H1 (cell line): ENCODE results near the gene CASTOR1. TPM values are rescaled to one million over a fixed set of nuclear protein-coding genes. Genes with fewer than 3 reads are reported as not detected.

Experiments used
- CTCF ChIA-PET: fragments of 300-600 bp; sonication (Branson Sonifier 250); formaldehyde crosslinking; loops from one replicate; lab custom pipeline; 2021; ENCODE audit not compliant: partially characterized antibody; lab: Charles Lee
- POLR2A ChIA-PET: fragments of 300-600 bp; sonication (Branson Sonifier 250); formaldehyde crosslinking; loops from one replicate; lab custom pipeline; 2021; ENCODE audit warnings: inconsistent platforms; ENCODE audit not compliant: partially characterized antibody; lab: Charles Lee
- DNase-seq, 2 experiments: peaks; one replicate each; pipeline versions ENCODE4 v3.0.0 to v3.0.0-alpha.2; 2010 to 2022; ENCODE audit warnings: low spot score in 2 of 2, low read depth in 1 of 2, mixed read lengths in 1 of 2
- FAIRE-seq: peaks from 2 replicates; lab custom pipeline; 2011; peaks lifted over from hg19 to GRCh38; lab: Jason Lieb, UNC
- H2AFZ ChIP-seq: 2 replicates; pipeline ENCODE4 v1.8.1; 2012; ENCODE audit warnings: low read length, inconsistent platforms
- H2AK5ac ChIP-seq: 2 replicates; pipeline ENCODE4 v1.6.1; 2013; ENCODE audit warnings: low read depth, low read length
- H2BK120ac ChIP-seq: replicated peaks from 2 replicates; pipeline ENCODE3; 2013; ENCODE audit warnings: low read depth, low read length, inconsistent platforms
- H2BK12ac ChIP-seq: 2 replicates; pipeline ENCODE4 v1.6.1; 2013; ENCODE audit warnings: low read depth, low read length
- H2BK15ac ChIP-seq: 2 replicates; pipeline ENCODE4 v1.6.1; 2013; ENCODE audit warnings: low read length
- H2BK20ac ChIP-seq: 2 replicates; pipeline ENCODE4 v1.6.1; 2013; ENCODE audit warnings: low read length
- H2BK5ac ChIP-seq: 2 replicates; pipeline ENCODE4 v1.6.1; 2013; ENCODE audit warnings: low read depth, low read length
- H3K14ac ChIP-seq: 2 replicates; pipeline ENCODE4 v1.6.1; 2013; ENCODE audit warnings: inconsistent platforms; ENCODE audit not compliant: insufficient read length
- H3K18ac ChIP-seq: 2 replicates; pipeline ENCODE4 v1.6.1; 2013; ENCODE audit warnings: low read length; ENCODE audit errors: extremely low read depth
- H3K23ac ChIP-seq: 2 replicates; pipeline ENCODE4 v1.6.1; 2013; ENCODE audit warnings: inconsistent platforms; ENCODE audit not compliant: insufficient read length
- H3K23me2 ChIP-seq: 2 replicates; pipeline ENCODE4 v1.6.1; 2013; ENCODE audit warnings: low read depth, low read length
- H3K27ac ChIP-seq: 2 replicates; pipeline ENCODE4 v1.6.1; 2011; ENCODE audit warnings: low read depth, low read length, inconsistent platforms
- H3K27me3 ChIP-seq, 4 experiments: replicated peaks in 1 of 4; 1 replicate in 1 of 4; 2 replicates in 3 of 4; pipeline versions ENCODE4 v1.6.1 to v1.8.1; 2011 to 2013; ENCODE audit warnings: low read length in 3 of 4, mild to moderate bottlenecking in 3 of 4, inconsistent platforms in 2 of 4, mixed read lengths in 2 of 4, moderate library complexity in 1 of 4; ENCODE audit not compliant: control insufficient read depth in 3 of 4, insufficient read depth in 3 of 4; ENCODE audit errors: extremely low read depth in 1 of 4
- H3K36me3 ChIP-seq, 4 experiments: 2 replicates each; pipeline versions ENCODE4 v1.6.1 to v1.8.1; 2011 to 2013; ENCODE audit warnings: mild to moderate bottlenecking in 4 of 4, low read length in 3 of 4, moderate library complexity in 2 of 4, control low read depth in 1 of 4, inconsistent platforms in 1 of 4; ENCODE audit not compliant: insufficient read depth in 4 of 4, control insufficient read depth in 2 of 4
- H3K4ac ChIP-seq: replicated peaks from 2 replicates; pipeline ENCODE3; 2013; ENCODE audit warnings: low read length, low read depth, mixed read lengths, inconsistent platforms; ENCODE audit not compliant: insufficient read length
- H3K4me1 ChIP-seq, 4 experiments: replicated peaks in 1 of 4; 1 replicate in 1 of 4; 2 replicates in 3 of 4; pipeline versions ENCODE4 v1.6.1 to v1.8.1; 2011 to 2013; ENCODE audit warnings: low read length in 3 of 4, inconsistent platforms in 2 of 4, mixed read lengths in 1 of 4; ENCODE audit not compliant: insufficient read depth in 4 of 4, control insufficient read depth in 3 of 4
- H3K4me2 ChIP-seq, 2 experiments: 2 replicates each; pipeline versions ENCODE4 v1.6.1 to v1.8.1; 2011 to 2013; ENCODE audit warnings: low read depth in 2 of 2, low read length in 2 of 2, control low read depth in 1 of 2, inconsistent platforms in 1 of 2, mild to moderate bottlenecking in 1 of 2; ENCODE audit not compliant: insufficient read depth in 1 of 2
- H3K4me3 ChIP-seq, 4 experiments: fragments of 200-600, 300-600 bp in 1 of 4; sonication (generic), shearing (Covaris generic), sonication (Bioruptor Twin) in 1 of 4; 2 replicates each; pipeline versions ENCODE4 v1.5.1 to v1.8.1; 2011 to 2016; ENCODE audit warnings: low read length in 4 of 4, low read depth in 3 of 4, control low read depth in 2 of 4, inconsistent platforms in 2 of 4, mild to moderate bottlenecking in 2 of 4, mixed read lengths in 1 of 4, moderate library complexity in 1 of 4; ENCODE audit not compliant: insufficient read depth in 2 of 4; ENCODE audit errors: extremely low read depth in 1 of 4
- H3K56ac ChIP-seq: replicated peaks from 2 replicates; pipeline ENCODE3; 2013; ENCODE audit warnings: low read depth, mild to moderate bottlenecking, mixed read lengths, low read length, inconsistent platforms; ENCODE audit not compliant: insufficient read length
- H3K79me1 ChIP-seq: 2 replicates; pipeline ENCODE4 v1.6.1; 2013; ENCODE audit warnings: low read depth, low read length, control low read depth
- H3K79me2 ChIP-seq, 2 experiments: 2 replicates each; pipeline versions ENCODE4 v1.6.1 to v1.8.1; 2012 to 2013; ENCODE audit warnings: low read length in 2 of 2, mild to moderate bottlenecking in 2 of 2, inconsistent platforms in 1 of 2; ENCODE audit not compliant: insufficient read depth in 2 of 2, control insufficient read depth in 1 of 2
- H3K9ac ChIP-seq, 4 experiments: replicated peaks in 1 of 4; 1 replicate in 1 of 4; 2 replicates in 3 of 4; pipeline versions ENCODE4 v1.6.1 to v1.8.1; 2011 to 2013; ENCODE audit warnings: low read depth in 3 of 4, low read length in 3 of 4, control low read depth in 2 of 4, mild to moderate bottlenecking in 2 of 4, moderate library complexity in 2 of 4, inconsistent platforms in 1 of 4; ENCODE audit errors: extremely low read depth in 1 of 4
- H3K9me3 ChIP-seq, 2 experiments: 2 replicates each; pipeline versions ENCODE4 v1.6.1 to v1.8.1; 2012 to 2013; ENCODE audit warnings: mild to moderate bottlenecking in 2 of 2, moderate library complexity in 2 of 2, control low read depth in 1 of 2, inconsistent platforms in 1 of 2, low read depth in 1 of 2, low read length in 1 of 2, mixed read lengths in 1 of 2; ENCODE audit not compliant: insufficient read depth in 2 of 2
- H4K20me1 ChIP-seq, 2 experiments: replicated peaks in 1 of 2; 2 replicates each; pipeline versions ENCODE3 to v1.8.1; 2011 to 2013; ENCODE audit warnings: inconsistent platforms in 2 of 2, low read length in 2 of 2, mild to moderate bottlenecking in 1 of 2; ENCODE audit not compliant: insufficient read depth in 2 of 2, control insufficient read depth in 1 of 2
- H4K5ac ChIP-seq: 2 replicates; pipeline ENCODE4 v1.6.1; 2013; ENCODE audit warnings: low read length, low read depth, mixed read lengths, inconsistent platforms; ENCODE audit not compliant: insufficient read length
- H4K8ac ChIP-seq: 2 replicates; pipeline ENCODE4 v1.8.0; 2013; ENCODE audit warnings: mild to moderate bottlenecking, moderate library complexity, low read length, inconsistent platforms; ENCODE audit not compliant: insufficient read depth; ENCODE audit errors: extremely low read depth
- H4K91ac ChIP-seq: replicated peaks from 2 replicates; pipeline ENCODE3; 2013; ENCODE audit warnings: low read length, mixed read lengths, inconsistent platforms; ENCODE audit not compliant: insufficient read length
- CEBPB ChIP-seq: IDR thresholded peaks from 2 replicates; pipeline ENCODE4 v1.6.1; 2012; ENCODE audit warnings: low read depth, low read length
- TAF1 ChIP-seq: IDR thresholded peaks from 2 replicates; pipeline ENCODE4 v1.6.1; 2011; ENCODE audit warnings: mild to moderate bottlenecking, low read depth, low read length
- WGBS, 2 experiments: shearing (Covaris generic) in 1 of 2; methylation state at CpG; one replicate each; pipeline versions ENCODE4 v1.1.6 to v1.1.7; 2013 to 2015; ENCODE audit warnings: low lambda C conversion rate in 2 of 2, mixed read lengths in 2 of 2, inconsistent platforms in 1 of 2, low coverage in 1 of 2, missing lambda C conversion rate in 1 of 2; ENCODE audit not compliant: insufficient replicate concordance in 2 of 2, insufficient coverage in 1 of 2, insufficient read length in 1 of 2; ENCODE audit errors: extremely low coverage in 1 of 2, missing lambda C conversion rate in 1 of 2; 5-methylcytosine and 5-hydroxymethylcytosine counted together
- polyA plus RNA-seq, 7 experiments: library from polyadenylated mRNA; depleted of rRNA in 3 of 7; stranded (reverse) in 5 of 7; unstranded in 2 of 7; fragments of >200 nt in 5 of 7; fragments of 200-250 nt in 2 of 7; gene quantifications; 1 replicate in 5 of 7; 2 replicates in 1 of 7; 4 replicates in 1 of 7; pipeline versions ENCODE4 v1.2.1 to v1.2.3, GENCODE V29; 2011 to 2013; ENCODE audit warnings: missing spikeins in 2 of 7, mixed read lengths in 2 of 7
- total RNA-seq: library from RNA; stranded (reverse); fragmentation: NEBNext Ultra II Directional; extraction: Animal tissue kit (Norgen Biotek cat#: 25700); gene quantifications from 2 replicates; pipeline ENCODE4 v1.2.1, GENCODE V29; 2021

The CASTOR1 gene
- total and polyA plus RNA-seq, 2 of the 8 experiments (the other 6 are each of a cell fraction or from before 2014, with no cell fraction given), result 10.3 to 36.0 TPM

GRCh38 chr22:30265823-30266444 lies 23.4 kb downstream of the CASTOR1 start:
- Histone ChIP-seq H3K4ac (no peak overlapping the region), H2BK5ac (no peak overlapping the region), H3K18ac (no peak overlapping the region; the same call in 1 of the 2 replicates), H3K23me2 (no peaks in the 10 kb centered on the region), H3K23ac (no peak overlapping the region), H3K27me3 (no peaks in the 10 kb centered on the region; a peak in 2 of 7 replicates), H3K4me1 (peaks cover 0 to 2% (median under 1%) of the 10 kb centered on the region in 4 experiments; a peak in 1 of 7 replicates), H2BK20ac (no peak overlapping the region), H4K20me1 (no peaks in the 10 kb centered on the region), H2AFZ (no peak overlapping the region), H3K4me2 (no peak overlapping the region), H2BK15ac (no peak overlapping the region), H4K91ac (no peak overlapping the region), H3K9me3 (no peaks in the 10 kb centered on the region), H3K27ac (no peak overlapping the region), H3K56ac (no peak overlapping the region), H2AK5ac (no peak overlapping the region), H3K36me3 (no peaks in the 10 kb centered on the region), H4K8ac (no peak overlapping the region), H4K5ac (no peak overlapping the region), H3K9ac (no peak overlapping the region; a peak in 1 of 7 replicates), H3K79me1 (no peaks in the 10 kb centered on the region), H3K79me2 (no peaks in the 10 kb centered on the region), H3K14ac (no peak overlapping the region), H2BK12ac (peak overlapping the region; percentile 50; the same call in 1 of the 2 replicates), H2BK120ac (no peak overlapping the region), H3K4me3 (no peak overlapping the region)
- 87% methylated on average over 22 of the region's 24 CpGs; no CpG with 5 or more reads in 1 of the 2 experiments for WGBS, 2 experiments
- POLR2A ChIA-PET, result interaction anchor here (1.2 kb wide), 1 partner anchor 107 kb away, joined by 3 read pairs; no protein-coding TSS in a partner anchor
- FAIRE-seq (no peak), DNase-seq (no peak)
- CTCF ChIA-PET, result no interaction called here
- TF ChIP-seq TAF1 (no peak), CEBPB (peak; percentile 61)
